ENCODE measurements around the gene FTL. TPM values are rescaled to one million over a fixed set of nuclear protein-coding genes. Genes with fewer than 3 reads are reported as not detected.

FTL gene
- total RNA-seq, 1 donor from 2014 or later, result 908 TPM

DNA sequence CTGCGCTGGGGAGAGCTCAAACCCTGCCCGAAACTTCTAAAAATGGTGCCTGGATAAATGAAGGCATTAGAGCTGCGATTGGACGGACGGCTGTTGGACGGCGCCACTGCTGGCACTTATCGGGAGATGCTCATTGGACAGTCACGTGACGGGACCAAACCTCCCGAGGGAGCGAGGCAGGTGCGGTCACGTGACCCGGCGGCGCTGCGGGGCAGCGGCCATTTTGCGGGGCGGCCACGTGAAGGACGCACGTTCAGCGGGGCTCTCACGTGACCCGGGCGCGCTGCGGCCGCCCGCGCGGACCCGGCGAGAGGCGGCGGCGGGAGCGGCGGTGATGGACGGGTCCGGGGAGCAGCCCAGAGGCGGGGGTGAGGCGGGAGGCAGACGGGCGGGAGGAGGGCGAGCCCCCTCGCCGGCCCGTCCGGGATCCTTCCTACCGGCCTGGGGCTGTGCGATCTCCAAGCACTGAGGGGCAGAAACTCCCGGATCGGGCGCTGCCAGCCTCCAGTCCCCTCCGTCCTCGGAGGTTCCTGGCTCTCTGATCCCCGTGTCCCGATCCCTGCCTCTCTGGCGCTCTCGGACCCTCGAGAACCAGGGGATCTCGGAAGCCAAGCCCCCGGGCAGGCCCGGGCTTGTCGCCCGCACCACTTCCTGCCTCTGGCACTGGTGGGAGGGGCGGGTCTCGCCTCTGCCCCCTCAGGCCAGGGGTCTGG lies 10.4 kb upstream of the FTL start, which contains the start of gene BAX:
Gene BAX, plus strand, starts transcription at position 281 of the 713 bp plus-strand sequence. Its CDS starts 54 bp downstream, at position 335.
- H3K4me3 Mint-ChIP-seq, result peak within 1 kb of the TSS; percentile 87
- TF ChIP-seq, protein P1, sequence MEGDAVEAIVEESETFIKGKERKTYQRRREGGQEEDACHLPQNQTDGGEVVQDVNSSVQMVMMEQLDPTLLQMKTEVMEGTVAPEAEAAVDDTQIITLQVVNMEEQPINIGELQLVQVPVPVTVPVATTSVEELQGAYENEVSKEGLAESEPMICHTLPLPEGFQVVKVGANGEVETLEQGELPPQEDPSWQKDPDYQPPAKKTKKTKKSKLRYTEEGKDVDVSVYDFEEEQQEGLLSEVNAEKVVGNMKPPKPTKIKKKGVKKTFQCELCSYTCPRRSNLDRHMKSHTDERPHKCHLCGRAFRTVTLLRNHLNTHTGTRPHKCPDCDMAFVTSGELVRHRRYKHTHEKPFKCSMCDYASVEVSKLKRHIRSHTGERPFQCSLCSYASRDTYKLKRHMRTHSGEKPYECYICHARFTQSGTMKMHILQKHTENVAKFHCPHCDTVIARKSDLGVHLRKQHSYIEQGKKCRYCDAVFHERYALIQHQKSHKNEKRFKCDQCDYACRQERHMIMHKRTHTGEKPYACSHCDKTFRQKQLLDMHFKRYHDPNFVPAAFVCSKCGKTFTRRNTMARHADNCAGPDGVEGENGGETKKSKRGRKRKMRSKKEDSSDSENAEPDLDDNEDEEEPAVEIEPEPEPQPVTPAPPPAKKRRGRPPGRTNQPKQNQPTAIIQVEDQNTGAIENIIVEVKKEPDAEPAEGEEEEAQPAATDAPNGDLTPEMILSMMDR (conservative IDR thresholded peaks at IDR 0.05), result no peak
- peak; percentile 98 for DNase-seq (ENCODE audit: low read depth, low spot score)
- no peaks in the 10 kb centered on the region for H3K27me3 Mint-ChIP-seq (ENCODE audit: low read depth)
- H3K9me3 Mint-ChIP-seq, result no peaks in the 10 kb centered on the region
- peak within 1 kb of the TSS; percentile 87 for H3K27ac Mint-ChIP-seq (ENCODE audit: unreplicated experiment)
- H3K36me3 Mint-ChIP-seq (ENCODE audit: low read depth), result peaks cover 11% of the 10 kb centered on the region
- peaks cover 22% of the 10 kb centered on the region for H3K4me1 Mint-ChIP-seq

GRCh38 chr19:48955308-48955958 lies 9.7 kb upstream of the FTL start:
- Mint-ChIP-seq H3K4me3 (peak overlapping the region; percentile 87), H3K9me3 (no peaks in the 10 kb centered on the region), H3K27ac (ENCODE audit: unreplicated experiment) (peak overlapping the region; percentile 35), H3K36me3 (ENCODE audit: low read depth) (peaks cover 11% of the 10 kb centered on the region), H3K4me1 (peaks cover 22% of the 10 kb centered on the region), H3K27me3 (ENCODE audit: low read depth) (no peaks in the 10 kb centered on the region)
- TF ChIP-seq, protein P1 (conservative IDR thresholded peaks at IDR 0.05), result no peak
- no peak for DNase-seq (ENCODE audit: low read depth, low spot score)

DNA sequence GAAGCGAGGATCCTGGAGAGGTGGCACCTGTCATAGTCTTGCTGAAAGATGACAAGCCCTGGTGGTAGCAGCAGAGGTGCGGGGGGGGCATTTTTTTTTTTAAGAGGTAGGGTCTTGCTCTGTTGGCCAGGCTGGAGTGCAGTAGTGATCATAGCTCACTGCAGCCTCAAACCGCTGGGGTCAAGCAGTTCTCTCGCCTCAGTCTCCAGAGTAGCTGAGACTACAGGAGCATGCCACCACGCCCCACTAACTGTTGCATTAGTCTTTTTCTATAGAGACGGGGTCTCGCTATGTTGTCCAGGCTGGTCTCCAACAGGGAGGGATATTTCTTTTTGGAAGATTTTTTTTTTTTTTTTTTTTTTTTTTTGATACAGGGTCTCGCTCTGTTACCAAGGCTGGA lies 7.1 kb upstream of the FTL start:
- Mint-ChIP-seq H3K27ac (ENCODE audit: unreplicated experiment) (no peak overlapping the region), H3K4me3 (peak overlapping the region; percentile 67), H3K27me3 (ENCODE audit: low read depth) (no peaks in the 10 kb centered on the region), H3K4me1 (peaks cover 41% of the 10 kb centered on the region), H3K36me3 (ENCODE audit: low read depth) (peaks cover 16% of the 10 kb centered on the region), H3K9me3 (no peaks in the 10 kb centered on the region)
- DNase-seq (ENCODE audit: low read depth, low spot score), result no peak
- TF ChIP-seq, protein P1 (conservative IDR thresholded peaks at IDR 0.05), result no peak

- peaks cover 16% of the 10 kb centered on the region for H3K36me3 Mint-ChIP-seq (ENCODE audit: low read depth)
- no peak overlapping the region for H3K4me3 Mint-ChIP-seq
These were observed 5.5 kb upstream of the FTL start for GRCh38 chr19:48959341-48960239.

More at GRCh38 chr19:48959341-48960239, 5.5 kb upstream of the FTL start:
- DNase-seq (ENCODE audit: low read depth, low spot score), result no peak
- Mint-ChIP-seq H3K9me3 (no peaks in the 10 kb centered on the region), H3K27ac (ENCODE audit: unreplicated experiment) (no peak overlapping the region), H3K27me3 (ENCODE audit: low read depth) (peaks cover 6% of the 10 kb centered on the region), H3K4me1 (peaks cover 51% of the 10 kb centered on the region)
- TF ChIP-seq, protein P1 (conservative IDR thresholded peaks at IDR 0.05), result no peak
